NCI-H1417 treated with DMSO at 0.1 percent for 48 hours (cell line): ENCODE measurements around the gene RALB.
A peak's percentile ranks its signal among the peaks of the same experiment; 100 is the strongest.
"Not testable (repeated sequence)": the region's sequence is repeated elsewhere in the genome, so short reads cannot be mapped to it uniquely, and the experiment has no call there.

Experiments
- DNase-seq: peaks from one replicate; lab custom pipeline; 2025; lab: John Stamatoyannopoulos, UW

RALB gene

GRCh38 chr2:120224735-120225548 is 27.7 kb upstream of the RALB start:
- peak; percentile 48 for DNase-seq

DNA sequence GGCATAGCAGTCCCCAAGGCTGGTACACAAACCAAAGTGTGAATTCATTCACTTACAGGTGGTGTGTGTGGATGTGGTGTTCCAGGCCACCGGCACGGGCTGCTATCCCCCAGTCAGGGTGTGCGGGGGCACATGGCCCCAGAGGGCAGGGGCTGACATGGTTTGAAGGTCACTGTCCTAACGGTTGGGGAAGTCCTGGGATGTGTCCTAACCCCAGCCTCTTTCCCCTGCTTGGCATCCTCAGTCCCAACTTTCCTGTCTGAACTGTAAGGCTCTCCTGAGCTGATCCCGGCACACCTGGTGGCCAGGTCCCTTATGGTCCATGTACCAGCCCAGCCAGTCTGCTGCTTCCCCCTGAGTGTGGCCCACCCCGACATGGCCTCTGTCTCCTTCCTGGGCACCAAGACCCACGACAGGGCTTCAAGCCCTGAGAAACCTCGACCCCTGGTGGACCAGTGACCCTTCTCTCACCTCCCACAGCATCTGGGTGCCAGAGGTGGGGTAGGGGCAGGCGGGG is 27.0 kb upstream of the RALB start:
- DNase-seq, result no peak

DNA sequence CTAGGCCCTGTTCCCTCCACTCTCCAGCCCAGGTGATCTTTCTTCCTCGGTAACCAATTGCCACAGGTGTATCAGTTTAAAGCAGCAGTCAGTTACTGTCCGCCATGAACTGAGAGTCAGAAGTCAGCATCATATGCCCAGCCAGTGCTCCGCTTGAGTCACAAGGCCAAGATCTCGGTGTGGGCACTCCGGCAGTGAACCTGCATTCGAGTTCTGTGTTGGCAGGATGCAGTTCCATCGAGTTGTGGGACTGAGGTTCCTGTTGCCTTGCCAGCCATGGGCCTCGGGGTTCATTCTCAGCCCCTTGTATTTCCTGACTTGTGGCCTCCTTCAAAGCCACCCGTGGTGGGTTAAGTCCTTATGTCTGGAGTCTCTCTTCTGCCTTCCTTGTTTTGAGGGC is 26.3 kb upstream of the RALB start:
- no peak for DNase-seq

- DNase-seq, result no peak
Observed at GRCh38 chr2:120227111-120227991, 25.3 kb upstream of the RALB start.

DNA sequence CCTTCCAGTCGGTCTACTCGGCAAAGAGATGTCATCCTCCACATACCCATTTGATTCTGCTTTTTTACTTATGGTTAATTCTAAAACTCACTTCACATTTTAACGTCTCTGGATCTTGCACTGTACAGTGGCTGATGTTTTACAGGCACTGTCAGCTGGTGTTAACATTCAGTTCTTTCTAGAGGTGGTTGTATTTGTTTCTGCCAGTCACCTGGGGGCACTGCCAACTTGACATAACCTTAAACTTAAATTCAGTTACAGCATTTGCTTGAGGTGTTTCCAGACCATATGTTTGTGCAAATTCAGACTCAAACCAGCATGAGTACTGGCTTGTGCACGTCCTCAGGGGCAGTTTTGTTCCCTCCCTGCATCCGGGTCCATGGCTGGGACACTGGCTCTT is 24.1 kb upstream of the RALB start:
- no peak for DNase-seq

DNA sequence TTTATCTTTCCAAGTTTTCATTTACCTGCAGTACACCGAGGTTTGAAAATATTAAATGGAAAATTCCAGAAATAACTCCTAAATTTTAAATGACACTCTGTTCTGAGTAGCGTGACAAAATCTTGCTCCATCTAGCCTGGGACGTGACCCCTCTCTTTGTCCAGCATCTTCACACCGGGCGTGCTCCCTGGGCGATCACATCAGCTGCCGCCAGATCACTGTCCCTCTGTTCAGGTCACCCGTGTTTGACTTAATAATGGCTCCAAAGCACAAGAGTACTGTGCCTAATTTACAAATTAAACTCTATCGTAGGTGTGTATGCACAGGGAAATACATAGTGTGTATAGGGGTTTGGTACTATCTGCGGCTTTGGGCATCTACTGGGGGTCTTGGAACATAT is 23.3 kb upstream of the RALB start:
- no peak for DNase-seq

DNA sequence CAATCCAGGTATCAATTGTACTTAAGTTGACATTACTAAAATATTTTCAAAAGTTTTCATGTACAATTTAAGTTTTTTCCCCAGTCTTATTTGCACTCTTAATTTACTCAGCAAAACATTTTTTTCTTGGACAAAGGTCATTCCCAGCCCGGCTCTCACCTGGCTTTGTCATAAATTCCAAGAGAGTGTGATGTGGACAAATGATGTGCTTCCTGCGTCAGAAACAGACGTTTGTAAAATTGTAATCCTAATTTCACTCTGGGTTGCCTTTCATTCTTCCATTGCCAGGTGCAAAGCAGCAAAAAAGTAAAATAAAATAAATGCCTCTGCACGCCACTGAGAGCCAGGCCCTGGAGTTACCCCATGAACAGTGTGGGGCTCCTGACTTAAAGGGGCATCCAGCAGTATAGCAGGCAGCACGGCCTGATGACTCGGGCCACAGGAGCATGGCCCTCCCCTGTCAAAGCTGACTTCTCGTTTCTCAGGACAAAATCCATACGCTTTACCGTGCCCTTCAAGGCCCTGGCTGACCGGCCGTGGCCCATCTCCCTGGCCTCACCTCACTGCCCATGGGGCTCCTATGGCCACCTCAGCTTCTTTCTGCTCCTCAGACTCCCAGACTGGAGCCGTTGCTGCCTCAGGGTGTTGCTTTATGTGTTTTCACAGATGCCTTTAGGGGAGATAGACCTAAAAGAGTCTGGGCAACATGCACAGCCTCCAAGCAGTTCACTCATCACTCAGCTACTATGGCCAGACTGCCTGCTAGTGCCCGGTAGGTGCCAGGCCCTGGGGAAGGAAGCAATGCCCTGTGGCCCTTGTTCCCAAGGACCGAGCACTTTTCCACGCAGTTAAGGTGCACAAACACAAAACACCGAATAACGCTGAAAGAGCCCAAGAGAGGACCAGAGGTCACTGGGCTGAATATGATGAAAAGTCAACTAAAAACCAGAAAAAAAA is 21.9 kb upstream of the RALB start:
- no peak for DNase-seq

DNA sequence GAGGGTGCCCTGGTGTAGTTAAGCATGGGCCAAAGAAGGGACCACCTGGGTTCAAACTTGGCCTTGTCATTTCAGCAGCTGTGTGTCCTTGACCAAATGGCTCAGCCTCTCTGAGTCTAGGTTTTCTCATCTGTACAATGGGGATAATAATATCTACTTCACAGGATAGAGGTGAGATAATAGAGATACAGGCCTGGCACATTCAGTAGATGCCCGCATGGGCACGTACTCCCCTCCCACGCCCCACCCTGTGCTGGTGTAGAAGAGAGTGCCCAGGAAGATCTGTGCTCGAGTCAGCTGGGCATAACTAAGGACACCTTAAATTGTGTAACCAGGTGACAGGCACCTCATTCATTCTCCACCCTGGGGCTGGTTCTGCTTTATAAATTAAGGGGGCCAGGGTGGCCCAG is 21.1 kb upstream of the RALB start:
- no peak for DNase-seq

- no peak for DNase-seq
Observed at GRCh38 chr2:120231974-120232635, 20.5 kb upstream of the RALB start.

DNA sequence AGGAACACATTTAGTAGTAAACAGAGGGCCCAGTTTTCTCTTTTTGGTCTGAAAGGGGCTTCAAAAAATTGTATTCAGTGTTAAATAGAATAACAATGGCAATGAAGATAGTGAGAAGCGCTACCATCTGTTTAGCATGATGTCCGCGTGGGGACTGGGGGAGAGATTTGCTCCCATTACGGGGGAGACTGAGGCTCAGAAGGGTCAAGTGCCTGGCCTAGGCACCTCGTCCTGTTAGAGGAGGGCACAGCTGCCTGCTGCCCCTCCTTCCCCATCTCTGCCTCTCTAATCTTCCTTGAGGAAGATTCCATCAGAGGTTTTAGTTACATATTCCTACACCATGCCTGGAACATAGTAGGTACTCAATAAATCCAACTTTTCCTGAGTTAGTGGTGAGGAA is 19.4 kb upstream of the RALB start:
- DNase-seq, result no peak

DNA sequence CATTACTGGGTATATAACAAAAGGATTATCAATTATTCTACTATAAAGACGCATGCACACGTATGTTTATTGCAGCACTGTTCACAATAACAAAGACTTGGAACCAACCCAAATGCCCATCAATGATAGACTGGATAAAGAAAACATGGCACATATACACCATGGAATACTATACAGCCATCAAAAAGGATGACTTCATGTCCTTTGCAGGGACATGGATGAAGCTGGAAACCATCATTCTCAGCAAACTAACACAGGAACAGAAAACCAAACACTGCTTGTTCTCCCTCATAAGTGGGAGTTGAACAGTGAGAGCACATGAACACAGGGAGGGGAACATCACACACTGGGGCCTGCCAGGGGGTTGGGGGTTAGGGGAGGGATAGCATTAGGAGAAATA is 17.5 kb upstream of the RALB start:
- DNase-seq, result not testable (repeated sequence)

DNA sequence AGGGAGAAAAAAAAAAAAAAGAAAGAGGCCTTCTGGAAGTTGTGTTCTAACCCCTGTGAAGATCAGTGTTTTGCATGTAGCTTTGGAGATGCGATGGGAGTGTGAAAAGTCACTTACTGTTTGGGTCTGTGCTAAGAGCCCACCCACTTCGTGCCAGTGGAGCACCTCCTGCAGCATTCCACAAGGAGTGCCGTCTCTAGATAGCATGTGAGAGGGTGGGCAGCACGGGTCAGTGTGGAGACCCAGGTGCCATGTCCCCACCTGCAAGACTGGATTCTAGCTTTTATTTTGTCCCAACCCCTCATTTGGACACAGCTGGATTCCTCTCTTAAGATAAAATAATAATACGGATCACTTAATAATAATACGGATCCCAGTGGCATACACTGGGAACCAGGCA is 17.0 kb upstream of the RALB start:
- DNase-seq, result no peak

- no peak for DNase-seq
Observed at GRCh38 chr2:120236316-120236715, 16.3 kb upstream of the RALB start.

DNA sequence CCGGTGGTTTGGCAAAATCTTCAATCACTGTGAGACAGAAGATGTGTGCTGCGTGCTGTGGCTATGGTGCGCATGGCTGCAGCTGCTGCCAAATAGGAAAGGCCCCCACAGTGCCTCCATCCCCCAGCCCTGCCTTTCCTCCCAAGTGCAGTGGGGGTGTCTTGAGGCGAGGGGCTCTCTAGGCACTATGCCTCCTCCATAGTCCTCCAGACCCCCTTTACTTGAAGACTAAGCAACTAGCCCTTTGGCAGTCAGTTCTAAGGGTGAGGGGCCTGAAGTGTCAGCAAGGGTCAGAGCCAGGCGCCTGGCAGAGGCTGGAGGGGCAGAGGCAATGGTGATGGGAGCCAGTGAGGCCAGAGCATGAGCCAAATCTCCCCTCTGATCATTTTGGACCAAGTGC is 15.9 kb upstream of the RALB start:
- DNase-seq, result no peak

GRCh38 chr2:120237491-120237902 is 15.2 kb upstream of the RALB start:
- no peak for DNase-seq

GRCh38 chr2:120238728-120239487 is 13.7 kb upstream of the RALB start:
- DNase-seq, result no peak

DNA sequence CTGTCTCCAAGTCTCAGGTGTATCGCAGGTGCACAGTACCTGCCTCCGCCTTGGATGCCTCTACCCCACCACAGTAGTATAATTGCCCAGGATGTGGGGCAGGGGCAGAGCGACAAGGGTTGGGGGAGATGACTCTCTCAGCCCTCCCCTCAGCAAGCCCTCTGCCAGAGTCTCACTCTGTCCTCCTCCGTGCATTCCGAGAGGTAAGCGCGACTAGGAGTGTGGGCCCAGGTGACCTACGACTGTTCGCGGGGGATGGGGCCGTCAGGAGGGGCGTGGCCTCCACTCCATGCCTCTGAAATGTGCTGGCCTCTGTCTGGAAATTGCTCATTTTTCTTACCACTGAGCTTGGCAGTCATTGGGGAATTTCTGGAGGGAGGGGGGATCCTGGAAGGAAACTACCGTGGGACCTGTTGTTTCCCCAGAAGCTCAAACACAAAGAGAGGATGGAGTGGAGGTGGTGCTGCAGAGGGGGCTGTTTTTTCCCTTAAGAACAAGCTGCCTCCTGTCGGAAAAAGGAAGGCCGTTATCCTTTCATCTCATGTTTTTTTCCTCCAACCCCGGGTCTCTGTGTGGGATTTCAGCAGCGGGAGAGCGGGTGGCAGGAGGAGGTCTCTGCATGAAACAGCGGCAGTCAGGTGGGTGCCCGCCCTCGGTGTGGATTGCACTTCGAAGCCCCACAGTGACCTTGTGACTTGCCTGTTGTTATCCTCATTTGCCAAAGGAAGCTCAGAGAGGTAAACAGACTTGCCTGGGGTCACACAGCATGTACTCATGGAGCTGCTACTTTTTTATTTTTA is 13.0 kb upstream of the RALB start:
- no peak for DNase-seq

DNA sequence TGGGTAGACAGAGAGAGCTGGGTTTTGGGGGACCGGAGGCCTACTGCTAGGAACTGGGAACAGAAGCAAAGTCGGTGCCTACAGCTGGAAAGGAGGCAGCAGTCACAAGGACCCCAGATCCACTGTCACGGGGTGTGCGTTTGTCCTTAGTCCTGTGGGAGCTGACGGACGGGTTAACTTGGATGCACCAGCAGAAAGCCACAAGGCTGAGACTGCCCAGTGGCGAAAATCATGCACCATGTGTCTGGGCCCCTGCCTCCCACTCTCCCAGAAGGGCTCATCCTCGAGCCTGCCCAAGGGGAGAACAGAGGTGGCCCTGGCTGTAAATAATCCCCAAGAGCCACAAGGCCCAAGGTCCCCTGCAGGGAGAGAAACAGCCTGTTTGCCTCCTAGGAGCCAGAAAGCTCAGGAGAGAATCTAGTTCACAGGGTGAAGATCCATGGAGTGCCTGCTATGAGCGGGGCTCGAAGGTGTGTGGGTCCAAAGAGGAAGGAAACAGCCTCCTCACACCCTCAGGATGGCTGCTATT is 11.7 kb upstream of the RALB start:
- DNase-seq, result no peak

GRCh38 chr2:120241684-120242083 is 11.0 kb upstream of the RALB start:
- no peak for DNase-seq
